Measurements from ENCODE around the gene ECI1.

GRCh38 chr16:2267913-2268666, 16.7 kb upstream of the ECI1 start, which contains the start of gene RNPS1:
- peak; percentile 98 to 99 for TF ChIP-seq POLR2A (IDR thresholded peaks at IDR 0.05)
- TF ChIP-seq CTCF (IDR thresholded peaks at IDR 0.05), result peak in 2 of 5 experiments; percentile 43 to 80

Measured in tibial nerve (tissue), 3 donors.